Adrenal gland (tissue), 12 donors: Measurements from ENCODE around the gene POLR1G. TPM values are rescaled to one million over a fixed set of nuclear protein-coding genes. Genes with fewer than 3 reads are reported as not detected.

Experiments used
- DNase-seq, 7 donors: peaks; one replicate each; pipeline ENCODE4 v3.0.0-alpha.2; 2019 to 2020
- H3K27ac ChIP-seq, 5 donors: fragments of 200-600 bp; sonication (generic) in 4 of 5; 1 replicate in 3 of 5; 2 replicates in 2 of 5; pipeline versions ENCODE4 v1.5.1 to v1.8.0; 2016 to 2020; ENCODE audit warnings: mild to moderate bottlenecking in 1 of 5
- H3K27me3 ChIP-seq: fragments of 200-600 bp; 2 replicates; pipeline ENCODE4 v1.8.0; 2021
- H3K36me3 ChIP-seq, 2 donors: fragments of 200-600 bp; replicated peaks in 1 of 2; 1 replicate in 1 of 2; 2 replicates in 1 of 2; pipeline versions ENCODE4 v1.5.1 to v1.8.0; 2018 to 2022
- H3K4me1 ChIP-seq, 2 donors: fragments of 200-600 bp; replicated peaks in 1 of 2; 1 replicate in 1 of 2; 2 replicates in 1 of 2; pipeline versions ENCODE4 v1.5.1 to v1.8.0; 2018 to 2021
- H3K4me3 ChIP-seq, 4 donors: fragments of 200-600 bp; sonication (generic) in 3 of 4; one replicate each; pipeline ENCODE4 v1.5.1; 2016 to 2018
- H3K9me3 ChIP-seq, 3 donors: fragments of 200-600 bp; sonication (generic) in 1 of 3; replicated peaks in 1 of 3; 1 replicate in 2 of 3; 2 replicates in 1 of 3; pipeline versions ENCODE4 v1.5.1 to v1.8.0; 2016 to 2021
- POLR2A ChIP-seq, 2 donors: fragments of 450-650 bp; IDR thresholded peaks; one replicate each; pipeline ENCODE4 v1.6.1; 2017; ENCODE audit warnings: antibody characterized with exemption in 2 of 2, mild to moderate bottlenecking in 2 of 2, moderate library complexity in 1 of 2
- WGBS, 4 donors: extraction: QIAGEN DNeasy Blood & Tissue Kit in 2 of 4; methylation state at CpG; one replicate each; pipeline versions ENCODE4 v1.1.5 to v1.1.7; 2013 to 2017; 5-methylcytosine and 5-hydroxymethylcytosine counted together
- intact Hi-C, 2 donors: fragments of 100-400 bp; cut with DNase I; formaldehyde crosslinking; loops; one replicate each; pipeline versions ENCODE4 v1.14.1 to v1.15.0; 2022 to 2023
- polyA plus RNA-seq, 3 donors: library from polyadenylated mRNA; stranded (reverse); fragments of 200-250 nt in 2 of 3; fragments of 350-450 nt in 1 of 3; fragmentation: Illumina TruSeq in 1 of 3; extraction: RNeasy Lipid Tissue Mini Kit (QIAGEN cat#74804) in 1 of 3; gene quantifications; one replicate each; pipeline ENCODE4 v1.2.3, GENCODE V29; 2013 to 2014
- total RNA-seq, 9 donors: library from RNA; depleted of rRNA in 4 of 9; stranded (reverse); fragments of >200 nt in 4 of 9; fragments of 120-200 nt in 1 of 9; fragmentation: NEBNext Ultra II Directional in 1 of 9; extraction: Animal tissue kit (Norgen Biotek cat#: 25700) in 1 of 9; gene quantifications; one replicate each; pipeline versions ENCODE4 v1.1.0 to v1.2.4, GENCODE V29; 2013 to 2023
- TF ChIP-seq, protein P1 (sequence below), 6 experiments: fragments of 450-650 bp in 4 of 6; fragments of 200-600 bp in 2 of 6; sonication (generic) in 1 of 6; IDR thresholded peaks; 1 replicate in 5 of 6; 2 replicates in 1 of 6; pipeline versions ENCODE4 v1.5.1 to v1.8.0; 2016 to 2021; ENCODE audit warnings: antibody characterized with exemption in 6 of 6, mild to moderate bottlenecking in 2 of 6, moderate library complexity in 1 of 6
- donor health status: healthy with polysubstance abuse.
- donor health status: Bipolar disorder and iron deficiency.
- donor health status: DM: yes; HTN: yes; CAD: no.
- donor health status: DM: no; HTN: no; CAD: no.
- donor health status: DM: no; HTN: no; CAD: no.
- donor health status: DM: yes; HTN: yes; CAD: no.

POLR1G gene
- total and polyA plus RNA-seq, 12 donors, result 3.1 to 11.3 (median 6.7) TPM

DNA sequence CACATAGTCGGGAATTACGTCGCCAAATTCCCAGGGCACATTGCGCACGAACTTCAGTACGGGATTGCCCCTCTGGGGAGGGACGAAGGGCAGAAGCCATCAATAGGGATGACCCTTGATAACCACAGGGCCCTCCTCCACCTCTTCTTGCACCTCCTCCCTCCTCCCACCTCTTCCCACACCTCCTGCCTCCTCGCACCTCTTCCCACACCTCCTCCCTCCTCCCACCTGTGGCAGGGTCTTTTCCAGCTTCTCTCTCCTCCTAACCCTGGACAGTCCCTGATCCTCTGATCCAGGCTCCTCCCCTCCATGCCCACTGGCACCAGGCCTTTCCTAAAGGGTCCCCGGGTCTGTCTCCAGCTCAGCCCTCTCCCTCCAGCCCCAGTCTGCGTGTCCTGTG is 13.9 kb downstream of the POLR1G start:
- H3K4me1 ChIP-seq, result peaks cover 21 to 24% of the 10 kb centered on the region in 2 donors
- no peaks in the 10 kb centered on the region for H3K27me3 ChIP-seq
- no peaks in the 10 kb centered on the region for H3K9me3 ChIP-seq
- WGBS, 4 donors, result 85 to 89% (median 87%) methylated on average over 8 to 10 of the region's 10 CpGs
- DNase-seq, result no peak
- no peak overlapping the region for H3K4me3 ChIP-seq
- intact Hi-C loops, result no loop called here
- TF ChIP-seq POLR2A (IDR thresholded peaks at IDR 0.05), result no peak
- TF ChIP-seq, protein P1, sequence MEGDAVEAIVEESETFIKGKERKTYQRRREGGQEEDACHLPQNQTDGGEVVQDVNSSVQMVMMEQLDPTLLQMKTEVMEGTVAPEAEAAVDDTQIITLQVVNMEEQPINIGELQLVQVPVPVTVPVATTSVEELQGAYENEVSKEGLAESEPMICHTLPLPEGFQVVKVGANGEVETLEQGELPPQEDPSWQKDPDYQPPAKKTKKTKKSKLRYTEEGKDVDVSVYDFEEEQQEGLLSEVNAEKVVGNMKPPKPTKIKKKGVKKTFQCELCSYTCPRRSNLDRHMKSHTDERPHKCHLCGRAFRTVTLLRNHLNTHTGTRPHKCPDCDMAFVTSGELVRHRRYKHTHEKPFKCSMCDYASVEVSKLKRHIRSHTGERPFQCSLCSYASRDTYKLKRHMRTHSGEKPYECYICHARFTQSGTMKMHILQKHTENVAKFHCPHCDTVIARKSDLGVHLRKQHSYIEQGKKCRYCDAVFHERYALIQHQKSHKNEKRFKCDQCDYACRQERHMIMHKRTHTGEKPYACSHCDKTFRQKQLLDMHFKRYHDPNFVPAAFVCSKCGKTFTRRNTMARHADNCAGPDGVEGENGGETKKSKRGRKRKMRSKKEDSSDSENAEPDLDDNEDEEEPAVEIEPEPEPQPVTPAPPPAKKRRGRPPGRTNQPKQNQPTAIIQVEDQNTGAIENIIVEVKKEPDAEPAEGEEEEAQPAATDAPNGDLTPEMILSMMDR (IDR thresholded peaks at IDR 0.05), result no peak
- H3K27ac ChIP-seq, result peak overlapping the region in 1 of 5 donors; percentile 11
- peaks cover 0 to 39% of the 10 kb centered on the region in 2 donors for H3K36me3 ChIP-seq

DNA sequence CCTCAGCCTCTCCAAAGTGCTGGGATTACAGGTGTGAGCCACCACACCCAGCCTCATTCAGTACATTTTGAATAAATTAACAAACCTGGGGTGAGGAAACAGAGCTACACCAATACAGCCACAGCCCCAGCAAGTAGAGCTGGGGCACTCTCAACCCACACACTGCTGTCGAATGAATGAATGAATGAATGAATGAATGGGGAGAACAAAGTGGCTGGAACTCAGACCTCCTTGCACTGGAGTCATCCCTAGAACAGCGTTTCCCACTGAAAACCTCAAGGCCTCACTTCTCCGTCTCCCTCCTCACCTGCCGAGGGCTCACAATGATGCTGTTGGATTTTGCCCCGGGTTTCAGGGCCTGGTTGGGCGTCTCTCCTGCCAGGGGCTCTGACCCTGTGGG is 14.4 kb downstream of the POLR1G start:
- Histone ChIP-seq H3K4me3 (no peak overlapping the region), H3K9me3 (no peaks in the 10 kb centered on the region), H3K36me3 (peaks cover 0 to 36% of the 10 kb centered on the region in 2 donors), H3K4me1 (peaks cover 23 to 27% of the 10 kb centered on the region in 2 donors), H3K27ac (no peak overlapping the region), H3K27me3 (no peaks in the 10 kb centered on the region)
- 84 to 94% (median 88%) methylated on average over 6 of the region's 6 CpGs for WGBS, 4 donors
- intact Hi-C loops, result no loop called here
- no peak for TF ChIP-seq POLR2A (IDR thresholded peaks at IDR 0.05)
- TF ChIP-seq, protein P1 (IDR thresholded peaks at IDR 0.05), result no peak
- no peak for DNase-seq

- Histone ChIP-seq H3K27me3 (no peaks in the 10 kb centered on the region), H3K9me3 (no peaks in the 10 kb centered on the region), H3K36me3 (peaks cover 0 to 28% of the 10 kb centered on the region in 2 donors), H3K4me1 (peaks cover 23 to 27% of the 10 kb centered on the region in 2 donors), H3K27ac (peak overlapping the region in 1 of 5 donors; percentile 5), H3K4me3 (no peak overlapping the region)
- 67 to 70% (median 67%) methylated on average over 6 of the region's 6 CpGs for WGBS, 4 donors
- intact Hi-C loops, result no loop called here
- TF ChIP-seq POLR2A (IDR thresholded peaks at IDR 0.05), result no peak
- TF ChIP-seq, protein P1 (IDR thresholded peaks at IDR 0.05), result no peak
- DNase-seq, result no peak
These were observed 15.6 kb downstream of the POLR1G start for GRCh38 chr19:45421947-45422498.

DNA sequence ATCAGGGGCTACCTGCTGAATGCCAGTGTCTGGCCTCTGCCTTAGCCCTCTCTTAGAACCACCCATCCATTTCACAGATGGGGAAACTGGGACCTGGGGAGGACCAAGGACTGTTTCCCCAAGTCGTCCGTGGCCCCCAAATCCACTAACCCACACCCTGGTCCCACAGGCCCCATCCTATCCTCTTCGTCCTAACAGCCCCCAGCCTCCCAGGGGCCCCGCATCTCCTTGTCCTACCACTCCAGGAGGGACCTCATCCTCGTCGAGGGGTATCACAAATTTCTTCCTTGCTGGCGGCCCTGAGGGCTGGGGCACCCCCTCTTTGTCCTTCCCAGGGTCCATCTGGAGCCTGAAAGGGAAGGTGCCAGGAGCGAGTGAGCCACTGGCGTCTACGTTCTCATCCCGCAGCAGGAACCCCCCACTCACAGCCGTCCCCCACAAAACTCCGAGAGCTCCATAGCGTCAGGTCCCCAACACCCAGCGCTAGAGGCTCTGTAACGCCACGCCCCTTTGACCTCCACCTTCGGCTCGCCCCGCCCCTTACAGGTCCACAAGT is 16.7 kb downstream of the POLR1G start:
- Histone ChIP-seq H3K27ac (peak overlapping the region; percentile 57 to 98 (median 90)), H3K4me1 (peaks cover 23 to 33% of the 10 kb centered on the region in 2 donors), H3K36me3 (peaks cover 0 to 19% of the 10 kb centered on the region in 2 donors), H3K9me3 (no peaks in the 10 kb centered on the region), H3K4me3 (peak overlapping the region in 3 of 4 donors; percentile 28 to 80 (median 36)), H3K27me3 (no peaks in the 10 kb centered on the region)
- WGBS, 4 donors, result 13 to 17% (median 14%) methylated on average over 17 to 20 of the region's 20 CpGs
- peak in 3 of 7 donors; percentile 95 to 98 (median 98) for DNase-seq
- intact Hi-C loops, result no loop called here
- TF ChIP-seq, protein P1 (IDR thresholded peaks at IDR 0.05), result no peak
- TF ChIP-seq POLR2A (IDR thresholded peaks at IDR 0.05), result no peak
